Measurements from ENCODE around the gene RAB11FIP3.

The RAB11FIP3 gene

GRCh38 chr16:556474-557173 lies 131.2 kb downstream of the RAB11FIP3 start:
- peak overlapping the region; percentile 99 for H3K27ac ChIP-seq
- DNase-seq (ENCODE audit: low spot score), result no peak
- CTCF ChIA-PET, result no interaction called here
- POLR2A ChIA-PET (ENCODE audit: low non-redundant PET), result interaction anchor here (0.6 kb wide), 1 partner anchor 21 kb away, joined by 3 read pairs; no protein-coding TSS in a partner anchor
- no peak for TF ChIP-seq CTCF (conservative IDR thresholded peaks at IDR 0.05; ENCODE audit: low read depth)

GRCh38 chr16:557463-558297 lies 132.2 kb downstream of the RAB11FIP3 start:
- no peak overlapping the region for H3K27ac ChIP-seq
- TF ChIP-seq CTCF (conservative IDR thresholded peaks at IDR 0.05; ENCODE audit: low read depth), result no peak
- CTCF ChIA-PET, result interaction anchor here (0.6 to 0.9 kb wide), 2 partner anchors 11 to 131 kb away, joined by 3 to 4 read pairs; no protein-coding TSS in a partner anchor
- DNase-seq (ENCODE audit: low spot score), result no peak
- POLR2A ChIA-PET (ENCODE audit: low non-redundant PET), result no interaction called here

GRCh38 chr16:558298-559020 lies 133.0 kb downstream of the RAB11FIP3 start:
- no peak overlapping the region for H3K27ac ChIP-seq
- DNase-seq (ENCODE audit: low spot score), result no peak
- CTCF ChIA-PET, result interaction anchor here (1.0 kb wide), 1 partner anchor 24 kb away, joined by 4 read pairs; no protein-coding TSS in a partner anchor
- POLR2A ChIA-PET (ENCODE audit: low non-redundant PET), result no interaction called here
- TF ChIP-seq CTCF (conservative IDR thresholded peaks at IDR 0.05; ENCODE audit: low read depth), result no peak

GRCh38 chr16:559021-559380 lies 133.6 kb downstream of the RAB11FIP3 start:
- no peak for TF ChIP-seq CTCF (conservative IDR thresholded peaks at IDR 0.05; ENCODE audit: low read depth)
- H3K27ac ChIP-seq, result no peak overlapping the region
- ChIA-PET POLR2A (ENCODE audit: low non-redundant PET) (no interaction called here), CTCF (interaction anchor here (1.0 kb wide), 1 partner anchor 24 kb away, joined by 4 read pairs; no protein-coding TSS in a partner anchor)
- no peak for DNase-seq (ENCODE audit: low spot score)

- POLR2A ChIA-PET (ENCODE audit: low non-redundant PET), result no interaction called here
- H3K27ac ChIP-seq, result no peak overlapping the region
- CTCF ChIA-PET, result interaction anchor here (1.0 kb wide), 1 partner anchor 23 kb away, joined by 4 read pairs; no protein-coding TSS in a partner anchor
- no peak for DNase-seq (ENCODE audit: low spot score)
- TF ChIP-seq CTCF (conservative IDR thresholded peaks at IDR 0.05; ENCODE audit: low read depth), result no peak
These were observed 134.2 kb downstream of the RAB11FIP3 start for GRCh38 chr16:559411-560203.
